CD14-positive monocyte (primary cell): ENCODE results near the gene RHOU. TPM values are rescaled to one million over a fixed set of nuclear protein-coding genes. Genes with fewer than 3 reads are reported as not detected.

Source experiments
- DNase-seq, 3 donors: peaks; one replicate each; pipeline ENCODE4 v3.0.0-alpha.2; 2011 to 2022
- H2AFZ ChIP-seq: 2 replicates; pipeline ENCODE4 v1.6.0; 2012; ENCODE audit warnings: mild to moderate bottlenecking, low read depth, low read length, inconsistent platforms; ENCODE audit not compliant: insufficient read depth, poor library complexity, severe bottlenecking
- H3K27ac ChIP-seq, 2 donors: 1 replicate in 1 of 2; 2 replicates in 1 of 2; pipeline ENCODE4 v1.5.1; 2012 to 2013; ENCODE audit warnings: low read length in 2 of 2, control low read depth in 1 of 2, inconsistent platforms in 1 of 2, low read depth in 1 of 2, mild to moderate bottlenecking in 1 of 2
- H3K27me3 ChIP-seq, 2 donors: one replicate each; pipeline versions ENCODE4 v1.6.0 to v1.6.1; 2011 to 2013; ENCODE audit warnings: low read length in 2 of 2; ENCODE audit not compliant: control insufficient read depth in 2 of 2, insufficient read depth in 2 of 2
- H3K36me3 ChIP-seq, 2 donors: replicated peaks in 1 of 2; 1 replicate in 1 of 2; 2 replicates in 1 of 2; pipeline versions ENCODE4 v1.5.1 to v1.6.1; 2012 to 2013; ENCODE audit warnings: low read length in 2 of 2, control low read depth in 1 of 2, inconsistent platforms in 1 of 2, mild to moderate bottlenecking in 1 of 2; ENCODE audit not compliant: insufficient read depth in 2 of 2, control insufficient read depth in 1 of 2
- H3K4me1 ChIP-seq, 2 donors: 1 replicate in 1 of 2; 2 replicates in 1 of 2; pipeline versions ENCODE4 v1.5.1 to v1.6.1; 2012 to 2013; ENCODE audit warnings: low read length in 2 of 2, control low read depth in 1 of 2, inconsistent platforms in 1 of 2, mild to moderate bottlenecking in 1 of 2, moderate library complexity in 1 of 2; ENCODE audit not compliant: insufficient read depth in 2 of 2, control insufficient read depth in 1 of 2
- H3K4me2 ChIP-seq: replicated peaks from 2 replicates; pipeline ENCODE3; 2012; ENCODE audit warnings: low read length, moderate library complexity, mild to moderate bottlenecking; ENCODE audit not compliant: poor library complexity, severe bottlenecking; ENCODE audit errors: extremely low read depth
- H3K4me3 ChIP-seq, 3 experiments: fragments of 200-600 bp in 1 of 3; sonication (generic) in 1 of 3; replicated peaks in 1 of 3; 1 replicate in 2 of 3; 2 replicates in 1 of 3; pipeline ENCODE4 v1.5.1; 2011 to 2013; ENCODE audit warnings: low read length in 3 of 3, mild to moderate bottlenecking in 3 of 3, control low read depth in 2 of 3, low read depth in 2 of 3, inconsistent platforms in 1 of 3, moderate library complexity in 1 of 3
- H3K79me2 ChIP-seq: 2 replicates; pipeline ENCODE4 v1.6.0; 2012; ENCODE audit warnings: mild to moderate bottlenecking, control low read depth, inconsistent platforms, low read length, moderate library complexity; ENCODE audit not compliant: insufficient read depth
- H3K9ac ChIP-seq: 2 replicates; pipeline ENCODE4 v1.6.0; 2017; ENCODE audit warnings: low read length, mild to moderate bottlenecking; ENCODE audit not compliant: insufficient read depth, poor library complexity, severe bottlenecking
- H3K9me3 ChIP-seq, 2 donors: replicated peaks in 1 of 2; 1 replicate in 1 of 2; 2 replicates in 1 of 2; pipeline versions ENCODE4 v1.5.1 to v1.6.1; 2012 to 2013; ENCODE audit warnings: low read length in 2 of 2, control low read depth in 1 of 2; ENCODE audit not compliant: control insufficient read depth in 1 of 2, insufficient read depth in 1 of 2
- H4K20me1 ChIP-seq: 2 replicates; pipeline ENCODE4 v1.6.0; 2012; ENCODE audit warnings: mild to moderate bottlenecking, low read length, control low read depth, moderate library complexity; ENCODE audit not compliant: insufficient read depth
- H3K27ac Mint-ChIP-seq, 7 donors: one replicate each; pipeline ENCODE4 v1.8.0; 2020; ENCODE audit warnings: mild to moderate bottlenecking in 7 of 7, mixed read lengths in 7 of 7, moderate library complexity in 6 of 7, inconsistent platforms in 2 of 7
- H3K27me3 Mint-ChIP-seq, 3 donors: one replicate each; pipeline ENCODE4 v1.8.0; 2021 to 2022; ENCODE audit warnings: low read depth in 3 of 3, mild to moderate bottlenecking in 3 of 3, mixed read lengths in 3 of 3, moderate library complexity in 3 of 3, inconsistent platforms in 1 of 3
- H3K36me3 Mint-ChIP-seq, 2 donors: one replicate each; pipeline ENCODE4 v1.8.0; 2020; ENCODE audit warnings: mixed read lengths in 2 of 2, inconsistent platforms in 1 of 2, mild to moderate bottlenecking in 1 of 2
- H3K4me1 Mint-ChIP-seq: one replicate; pipeline ENCODE4 v1.8.0; 2020; ENCODE audit warnings: mild to moderate bottlenecking, mixed read lengths
- H3K4me3 Mint-ChIP-seq, 2 donors: one replicate each; pipeline ENCODE4 v1.8.0; 2020; ENCODE audit warnings: mild to moderate bottlenecking in 2 of 2, mixed read lengths in 2 of 2, moderate library complexity in 1 of 2
- H3K9me3 Mint-ChIP-seq, 7 donors: one replicate each; pipeline ENCODE4 v1.8.0; 2020 to 2022; ENCODE audit warnings: mixed read lengths in 7 of 7, mild to moderate bottlenecking in 6 of 7, moderate library complexity in 6 of 7, inconsistent platforms in 2 of 7
- WGBS: methylation state at CpG from one replicate; pipeline ENCODE4 v1.1.5; 2013; ENCODE audit warnings: missing lambda C conversion rate; ENCODE audit not compliant: insufficient coverage; 5-methylcytosine and 5-hydroxymethylcytosine counted together
- intact Hi-C, 2 donors: fragments of 100-400 bp; cut with micrococcal nuclease; formaldehyde crosslinking; loops; one replicate each; pipeline versions ENCODE4 v1.15.0 to v1.15.1; 2023
- polyA plus RNA-seq, 3 donors: library from polyadenylated mRNA; depleted of rRNA in 1 of 3; unstranded in 2 of 3; stranded (reverse) in 1 of 3; fragments of 300-500 nt in 2 of 3; fragments of >200 nt in 1 of 3; fragmentation: Illumina TruSeq in 2 of 3; gene quantifications; 1 replicate in 2 of 3; 2 replicates in 1 of 3; pipeline ENCODE4 v1.2.3, GENCODE V29; 2012 to 2021
- TF ChIP-seq, protein P1 (sequence below): fragments of 200-600 bp; IDR thresholded peaks from one replicate; pipeline ENCODE4 v1.8.0; 2022; ENCODE audit warnings: antibody characterized with exemption, mild to moderate bottlenecking

Gene RHOU
- polyA plus RNA-seq, 3 donors: 4.1 to 11.6 (median 4.8) TPM

DNA sequence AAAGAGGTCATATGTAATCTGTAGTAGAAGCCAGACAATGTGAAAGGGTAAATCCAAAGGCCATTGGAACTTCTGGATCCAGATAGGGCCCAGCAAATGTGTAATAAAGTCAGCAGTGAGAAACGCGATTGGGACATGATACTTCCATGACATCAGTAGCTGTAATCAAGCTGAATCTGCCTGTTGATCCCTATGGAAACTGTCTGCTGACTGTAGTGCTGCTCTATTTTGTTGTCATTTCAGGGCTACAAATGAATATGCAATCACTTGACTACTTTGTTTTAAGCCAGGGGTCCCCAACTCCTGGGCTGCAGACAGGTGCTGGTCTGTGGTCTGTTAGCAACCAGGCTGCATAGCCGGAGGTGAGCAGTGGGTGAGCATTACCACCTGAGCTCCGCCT is 46.0 kb upstream of the RHOU start:
- H3K4me1 Mint-ChIP-seq: peaks cover 15% of the 10 kb centered on the region
- H3K36me3 ChIP-seq: no peaks in the 10 kb centered on the region
- H3K27me3 Mint-ChIP-seq: peaks cover 0 to 5% (median 0%) of the 10 kb centered on the region in 3 donors
- H3K4me2 ChIP-seq: no peak overlapping the region
- TF ChIP-seq, protein P1, sequence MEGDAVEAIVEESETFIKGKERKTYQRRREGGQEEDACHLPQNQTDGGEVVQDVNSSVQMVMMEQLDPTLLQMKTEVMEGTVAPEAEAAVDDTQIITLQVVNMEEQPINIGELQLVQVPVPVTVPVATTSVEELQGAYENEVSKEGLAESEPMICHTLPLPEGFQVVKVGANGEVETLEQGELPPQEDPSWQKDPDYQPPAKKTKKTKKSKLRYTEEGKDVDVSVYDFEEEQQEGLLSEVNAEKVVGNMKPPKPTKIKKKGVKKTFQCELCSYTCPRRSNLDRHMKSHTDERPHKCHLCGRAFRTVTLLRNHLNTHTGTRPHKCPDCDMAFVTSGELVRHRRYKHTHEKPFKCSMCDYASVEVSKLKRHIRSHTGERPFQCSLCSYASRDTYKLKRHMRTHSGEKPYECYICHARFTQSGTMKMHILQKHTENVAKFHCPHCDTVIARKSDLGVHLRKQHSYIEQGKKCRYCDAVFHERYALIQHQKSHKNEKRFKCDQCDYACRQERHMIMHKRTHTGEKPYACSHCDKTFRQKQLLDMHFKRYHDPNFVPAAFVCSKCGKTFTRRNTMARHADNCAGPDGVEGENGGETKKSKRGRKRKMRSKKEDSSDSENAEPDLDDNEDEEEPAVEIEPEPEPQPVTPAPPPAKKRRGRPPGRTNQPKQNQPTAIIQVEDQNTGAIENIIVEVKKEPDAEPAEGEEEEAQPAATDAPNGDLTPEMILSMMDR: no peak
- H3K4me3 Mint-ChIP-seq: no peak overlapping the region
- H3K27ac ChIP-seq: no peak overlapping the region
- peaks cover 8 to 11% of the 10 kb centered on the region in 2 donors for H3K4me1 ChIP-seq
- no peak overlapping the region for H3K27ac Mint-ChIP-seq
- WGBS: 100% methylated on average over 4 of the region's 4 CpGs
- H3K36me3 Mint-ChIP-seq: no peaks in the 10 kb centered on the region
- H2AFZ ChIP-seq: no peak overlapping the region
- no peak overlapping the region for H3K4me3 ChIP-seq
- H3K79me2 ChIP-seq: no peaks in the 10 kb centered on the region
- H3K9me3 ChIP-seq: no peaks in the 10 kb centered on the region
- H3K27me3 ChIP-seq: no peaks in the 10 kb centered on the region
- no peaks in the 10 kb centered on the region for H3K9me3 Mint-ChIP-seq
- H4K20me1 ChIP-seq: no peaks in the 10 kb centered on the region
- no peak overlapping the region for H3K9ac ChIP-seq
- intact Hi-C loops: no loop called here
- DNase-seq: no peak

DNA sequence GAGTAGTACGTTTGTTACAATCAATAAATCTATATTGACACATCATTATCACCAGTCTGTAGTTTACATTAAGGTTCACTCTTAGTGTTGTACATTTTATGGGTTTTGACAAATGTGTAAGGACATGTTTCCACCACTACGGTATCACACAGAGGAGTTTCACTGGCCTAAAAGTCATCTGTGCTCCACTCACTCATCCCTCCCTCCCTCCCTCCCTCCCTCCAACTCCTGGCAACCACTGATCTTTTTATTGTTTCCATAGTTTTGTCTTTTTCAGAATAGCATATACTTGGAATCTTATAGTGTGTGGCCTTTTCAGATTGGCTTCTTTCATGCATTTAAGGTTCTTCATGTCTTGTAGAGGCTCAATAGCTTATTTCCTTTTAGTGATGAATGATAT is 44.1 kb upstream of the RHOU start:
- no CpG with 5 or more reads among the region's 2 CpGs for WGBS
- peaks cover 9% of the 10 kb centered on the region for H3K4me1 Mint-ChIP-seq

More for the DNA sequence above, 44.1 kb upstream of the RHOU start:
- no peaks in the 10 kb centered on the region for H3K36me3 ChIP-seq
- no peaks in the 10 kb centered on the region for H3K4me1 ChIP-seq
- no peak overlapping the region for H3K4me2 ChIP-seq
- Mint-ChIP-seq H3K4me3 (no peak overlapping the region), H3K27ac (no peak overlapping the region), H3K9me3 (no peaks in the 10 kb centered on the region), H3K36me3 (no peaks in the 10 kb centered on the region), H3K27me3 (peaks cover 0 to 5% (median 0%) of the 10 kb centered on the region in 3 donors)
- intact Hi-C loops: no loop called here
- no peak for DNase-seq
- H4K20me1 ChIP-seq: no peaks in the 10 kb centered on the region
- H3K4me3 ChIP-seq: no peak overlapping the region
- H3K27me3 ChIP-seq: no peaks in the 10 kb centered on the region
- H3K9me3 ChIP-seq: no peaks in the 10 kb centered on the region
- H2AFZ ChIP-seq: no peak overlapping the region
- H3K27ac ChIP-seq: no peak overlapping the region
- H3K9ac ChIP-seq: no peak overlapping the region
- TF ChIP-seq, protein P1: no peak
- no peaks in the 10 kb centered on the region for H3K79me2 ChIP-seq
